HFFc6 (cell line): ENCODE measurements around the gene MAFB. TPM values are rescaled to one million over a fixed set of nuclear protein-coding genes. Genes with fewer than 3 reads are reported as not detected.

ENCODE experiments used
- DNase-seq: peaks from one replicate; pipeline ENCODE4 v3.0.0-alpha.2; 2018
- H3K27ac Mint-ChIP-seq: 2 replicates; pipeline ENCODE4 v1.8.0; 2020; ENCODE audit warnings: mild to moderate bottlenecking, mixed read lengths
- H3K27me3 Mint-ChIP-seq: 2 replicates; pipeline ENCODE4 v1.8.0; 2021; ENCODE audit warnings: mild to moderate bottlenecking, moderate library complexity, mixed read lengths; ENCODE audit not compliant: insufficient read depth
- H3K36me3 Mint-ChIP-seq: 2 replicates; pipeline ENCODE4 v1.8.0; 2021; ENCODE audit warnings: low read depth, mixed read lengths
- H3K4me1 Mint-ChIP-seq: 2 replicates; pipeline ENCODE4 v1.8.0; 2020; ENCODE audit warnings: low read depth, mixed read lengths
- H3K4me3 Mint-ChIP-seq: 2 replicates; pipeline ENCODE4 v1.8.0; 2020; ENCODE audit warnings: mild to moderate bottlenecking, moderate library complexity, mixed read lengths
- H3K9me3 Mint-ChIP-seq: 2 replicates; pipeline ENCODE4 v1.8.0; 2020; ENCODE audit warnings: mild to moderate bottlenecking, mixed read lengths
- total RNA-seq, 6 experiments: library from RNA; stranded (reverse); fragmentation: NEBNext Ultra II Directional; extraction: Animal tissue kit (Norgen Biotek cat#: 25700); gene quantifications; 2 replicates in 1 of 6; 3 replicates in 5 of 6; pipeline ENCODE4 v1.2.3, GENCODE V29; 2021
- TF ChIP-seq, protein P1 (sequence below): fragments of 200-600 bp; sonication (generic); IDR thresholded peaks from 2 replicates; pipeline ENCODE4 v1.5.0; 2021; ENCODE audit warnings: antibody characterized with exemption, mild to moderate bottlenecking

Gene MAFB
- total RNA-seq, 6 experiments from 2014 or later = 0.05 TPM; not detected in 5

DNA sequence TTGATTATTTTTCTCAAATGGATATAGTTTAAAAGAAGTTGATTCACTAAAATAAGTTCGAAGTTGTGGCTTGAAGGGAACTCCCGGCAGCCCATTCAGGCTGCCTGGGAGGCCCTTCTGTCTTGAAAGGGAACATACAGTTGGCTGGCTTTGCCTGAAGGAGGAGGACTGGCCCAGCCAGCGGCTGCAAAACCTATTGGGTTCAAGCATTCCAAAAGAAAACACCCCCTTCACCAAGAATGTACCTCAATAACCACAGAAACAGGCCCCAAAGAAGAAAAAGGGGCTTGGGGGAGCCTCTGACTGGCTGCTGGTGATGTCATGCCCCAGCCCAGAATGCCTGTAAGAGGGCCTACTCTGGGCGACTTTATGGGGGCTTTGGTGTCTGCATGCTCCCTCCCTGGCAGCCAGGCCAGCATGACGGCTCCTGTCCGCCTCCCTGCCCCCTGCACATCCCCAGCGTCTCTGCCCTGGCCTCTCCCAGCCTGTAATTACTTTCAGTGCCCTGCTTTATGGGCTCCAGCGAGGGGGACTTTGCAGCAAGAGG is 36.5 kb downstream of the MAFB start:
- peaks cover 4% of the 10 kb centered on the region; the same call in 1 of the 2 replicates for H3K9me3 Mint-ChIP-seq
- no peak overlapping the region for H3K4me3 Mint-ChIP-seq
- no peak for DNase-seq
- TF ChIP-seq, protein P1, sequence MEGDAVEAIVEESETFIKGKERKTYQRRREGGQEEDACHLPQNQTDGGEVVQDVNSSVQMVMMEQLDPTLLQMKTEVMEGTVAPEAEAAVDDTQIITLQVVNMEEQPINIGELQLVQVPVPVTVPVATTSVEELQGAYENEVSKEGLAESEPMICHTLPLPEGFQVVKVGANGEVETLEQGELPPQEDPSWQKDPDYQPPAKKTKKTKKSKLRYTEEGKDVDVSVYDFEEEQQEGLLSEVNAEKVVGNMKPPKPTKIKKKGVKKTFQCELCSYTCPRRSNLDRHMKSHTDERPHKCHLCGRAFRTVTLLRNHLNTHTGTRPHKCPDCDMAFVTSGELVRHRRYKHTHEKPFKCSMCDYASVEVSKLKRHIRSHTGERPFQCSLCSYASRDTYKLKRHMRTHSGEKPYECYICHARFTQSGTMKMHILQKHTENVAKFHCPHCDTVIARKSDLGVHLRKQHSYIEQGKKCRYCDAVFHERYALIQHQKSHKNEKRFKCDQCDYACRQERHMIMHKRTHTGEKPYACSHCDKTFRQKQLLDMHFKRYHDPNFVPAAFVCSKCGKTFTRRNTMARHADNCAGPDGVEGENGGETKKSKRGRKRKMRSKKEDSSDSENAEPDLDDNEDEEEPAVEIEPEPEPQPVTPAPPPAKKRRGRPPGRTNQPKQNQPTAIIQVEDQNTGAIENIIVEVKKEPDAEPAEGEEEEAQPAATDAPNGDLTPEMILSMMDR = no peak
- H3K36me3 Mint-ChIP-seq = no peaks in the 10 kb centered on the region
- H3K4me1 Mint-ChIP-seq = no peaks in the 10 kb centered on the region
- H3K27me3 Mint-ChIP-seq = peaks cover 1% of the 10 kb centered on the region
- no peak overlapping the region for H3K27ac Mint-ChIP-seq

- Mint-ChIP-seq H3K4me1 (no peaks in the 10 kb centered on the region), H3K4me3 (no peak overlapping the region), H3K9me3 (peaks cover 4% of the 10 kb centered on the region; the same call in 1 of the 2 replicates), H3K27ac (no peak overlapping the region), H3K36me3 (no peaks in the 10 kb centered on the region), H3K27me3 (peaks cover 1% of the 10 kb centered on the region)
- TF ChIP-seq, protein P1 = no peak
- DNase-seq = no peak
Observed at GRCh38 chr20:40651151-40651550, 37.9 kb downstream of the MAFB start.

GRCh38 chr20:40650707-40651106 is 38.3 kb downstream of the MAFB start:
- DNase-seq = no peak
- peaks cover 4% of the 10 kb centered on the region; the same call in 1 of the 2 replicates for H3K9me3 Mint-ChIP-seq
- TF ChIP-seq, protein P1 = no peak
- H3K27me3 Mint-ChIP-seq = peaks cover 1% of the 10 kb centered on the region
- H3K4me3 Mint-ChIP-seq = no peak overlapping the region
- H3K36me3 Mint-ChIP-seq = no peaks in the 10 kb centered on the region
- H3K27ac Mint-ChIP-seq = no peak overlapping the region
- H3K4me1 Mint-ChIP-seq = no peaks in the 10 kb centered on the region

GRCh38 chr20:40648210-40649072 is 40.6 kb downstream of the MAFB start:
- H3K9me3 Mint-ChIP-seq = peaks cover 4% of the 10 kb centered on the region; the same call in 1 of the 2 replicates
- TF ChIP-seq, protein P1 = no peak
- H3K27ac Mint-ChIP-seq = no peak overlapping the region
- H3K4me1 Mint-ChIP-seq = no peaks in the 10 kb centered on the region
- H3K27me3 Mint-ChIP-seq = no peaks in the 10 kb centered on the region; the same call in 1 of the 2 replicates
- no peak for DNase-seq
- H3K36me3 Mint-ChIP-seq = no peaks in the 10 kb centered on the region
- no peak overlapping the region for H3K4me3 Mint-ChIP-seq

DNA sequence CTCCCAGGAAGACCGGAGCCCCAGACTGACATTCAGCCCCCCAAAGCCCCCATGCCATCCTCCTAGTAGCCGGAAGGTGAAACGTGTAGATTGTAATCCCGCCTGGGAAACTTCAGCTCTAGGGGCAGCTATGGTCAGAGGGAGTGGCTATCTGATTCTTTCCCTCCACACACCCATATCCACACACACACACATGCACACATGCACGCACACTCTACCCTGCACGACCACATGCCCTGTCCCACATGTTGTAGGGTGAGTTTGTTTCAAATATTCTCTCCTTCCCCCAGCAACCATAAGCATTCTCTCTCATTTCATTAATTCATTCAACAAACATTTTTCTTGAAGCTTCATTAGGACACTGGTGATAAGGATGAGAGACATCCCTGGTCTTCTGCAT is 42.2 kb downstream of the MAFB start:
- TF ChIP-seq, protein P1 = no peak
- Mint-ChIP-seq H3K27me3 (no peaks in the 10 kb centered on the region; the same call in 1 of the 2 replicates), H3K4me1 (no peaks in the 10 kb centered on the region), H3K4me3 (no peak overlapping the region), H3K9me3 (peaks cover 7% of the 10 kb centered on the region), H3K36me3 (no peaks in the 10 kb centered on the region), H3K27ac (no peak overlapping the region)
- no peak for DNase-seq
